ENCODE results near the gene GAS2. TPM values are rescaled to one million over a fixed set of nuclear protein-coding genes. Genes with fewer than 3 reads are reported as not detected.

Gene GAS2
- total and polyA plus RNA-seq, 9 of the 15 experiments (the other 6 are each of a cell fraction or from before 2014, with no cell fraction given) = 0.77 to 1.9 (median 1.1) TPM

DNA sequence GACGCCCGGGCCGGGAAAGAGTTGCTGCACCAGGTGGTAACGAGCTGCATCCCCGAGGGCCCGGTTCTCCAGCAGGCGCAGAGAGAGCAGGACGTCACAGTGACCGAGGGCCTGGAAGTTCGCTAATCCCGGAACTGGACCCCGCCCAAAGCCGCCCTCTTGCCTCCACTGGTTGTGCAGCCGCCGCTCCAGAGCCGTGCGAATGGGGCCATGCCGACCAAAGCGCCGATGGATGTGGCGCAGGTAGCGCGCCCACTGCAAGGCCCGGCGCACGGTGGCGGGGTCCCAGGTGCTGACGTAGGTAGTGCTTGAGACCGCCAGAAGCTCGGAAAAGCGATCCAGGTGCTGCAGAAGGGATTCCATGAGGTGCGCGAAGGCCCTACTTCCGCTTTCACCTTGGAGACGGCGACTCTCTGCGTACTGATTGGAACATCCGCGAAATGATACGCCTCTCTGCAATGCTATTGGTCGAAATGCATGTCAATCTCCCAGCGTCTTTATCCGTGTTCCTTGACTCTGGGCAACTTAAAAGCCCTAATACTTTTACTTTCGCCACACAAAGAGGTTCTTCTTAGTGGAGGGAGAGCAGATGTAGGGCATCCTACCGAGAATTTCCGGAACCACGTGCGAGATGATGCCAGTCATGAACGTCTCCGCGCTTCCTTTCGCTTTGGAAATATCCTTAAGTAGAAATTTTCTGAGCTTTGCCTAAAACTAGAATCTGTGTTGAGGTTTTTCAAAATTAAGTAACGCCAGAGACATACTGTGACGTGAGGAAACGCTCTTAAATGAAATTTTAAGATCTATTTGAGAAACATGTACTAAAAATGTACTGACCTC, 40.7 kb upstream of the GAS2 start, which contains the start of gene FANCF (continued):
- TF ChIP-seq TARDBP (IDR thresholded peaks at IDR 0.05) (no peak), SP1 (CRISPR knock-in tag; IDR thresholded peaks at IDR 0.05) (peak; percentile 23; the same call in 1 of the 2 replicates), PRPF4 (IDR thresholded peaks at IDR 0.05; ENCODE audit: insufficient read depth, low read depth, low read length, poor library complexity, severe bottlenecking) (no peak), POLR3A (IDR thresholded peaks at IDR 0.05; ENCODE audit: borderline replicate concordance, extremely low read depth, insufficient read depth, insufficient read length) (no peak), ZFP30 (CRISPR knock-in tag; IDR thresholded peaks at IDR 0.05; ENCODE audit: borderline replicate concordance) (no peak), U2AF1 (optimal IDR thresholded peaks at IDR 0.05; ENCODE audit: low read depth, low read length) (no peak), BRF1 (IDR thresholded peaks at IDR 0.05; ENCODE audit: borderline replicate concordance, extremely low read depth, insufficient read length) (no peak), RBM34 (IDR thresholded peaks at IDR 0.05; ENCODE audit: borderline replicate concordance, insufficient read depth, low read length) (no peak), RCOR1 (IDR thresholded peaks at IDR 0.05; ENCODE audit: borderline replicate concordance in 1 of 2, low read depth in 2 of 2, low read length in 2 of 2) (no peak), JUNB (CRISPR knock-in tag; conservative IDR thresholded peaks at IDR 0.05) (no peak), ZNF444 (CRISPR knock-in tag; IDR thresholded peaks at IDR 0.05) (no peak), DMBX1 (CRISPR knock-in tag; IDR thresholded peaks at IDR 0.05; ENCODE audit: borderline replicate concordance) (no peak), ZSCAN32 (CRISPR knock-in tag; IDR thresholded peaks at IDR 0.05) (no peak), L3MBTL2 (IDR thresholded peaks at IDR 0.05) (peak; percentile 72; the same call in 1 of the 2 replicates)
- TF ChIP-seq, protein P1, sequence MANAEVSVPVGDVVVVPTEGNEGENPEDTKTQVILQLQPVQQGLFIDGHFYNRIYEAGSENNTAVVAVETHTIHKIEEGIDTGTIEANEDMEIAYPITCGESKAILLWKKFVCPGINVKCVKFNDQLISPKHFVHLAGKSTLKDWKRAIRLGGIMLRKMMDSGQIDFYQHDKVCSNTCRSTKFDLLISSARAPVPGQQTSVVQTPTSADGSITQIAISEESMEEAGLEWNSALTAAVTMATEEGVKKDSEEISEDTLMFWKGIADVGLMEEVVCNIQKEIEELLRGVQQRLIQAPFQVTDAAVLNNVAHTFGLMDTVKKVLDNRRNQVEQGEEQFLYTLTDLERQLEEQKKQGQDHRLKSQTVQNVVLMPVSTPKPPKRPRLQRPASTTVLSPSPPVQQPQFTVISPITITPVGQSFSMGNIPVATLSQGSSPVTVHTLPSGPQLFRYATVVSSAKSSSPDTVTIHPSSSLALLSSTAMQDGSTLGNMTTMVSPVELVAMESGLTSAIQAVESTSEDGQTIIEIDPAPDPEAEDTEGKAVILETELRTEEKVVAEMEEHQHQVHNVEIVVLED (CRISPR knock-in tag; IDR thresholded peaks at IDR 0.05) = no peak
- TF ChIP-seq, protein P2, sequence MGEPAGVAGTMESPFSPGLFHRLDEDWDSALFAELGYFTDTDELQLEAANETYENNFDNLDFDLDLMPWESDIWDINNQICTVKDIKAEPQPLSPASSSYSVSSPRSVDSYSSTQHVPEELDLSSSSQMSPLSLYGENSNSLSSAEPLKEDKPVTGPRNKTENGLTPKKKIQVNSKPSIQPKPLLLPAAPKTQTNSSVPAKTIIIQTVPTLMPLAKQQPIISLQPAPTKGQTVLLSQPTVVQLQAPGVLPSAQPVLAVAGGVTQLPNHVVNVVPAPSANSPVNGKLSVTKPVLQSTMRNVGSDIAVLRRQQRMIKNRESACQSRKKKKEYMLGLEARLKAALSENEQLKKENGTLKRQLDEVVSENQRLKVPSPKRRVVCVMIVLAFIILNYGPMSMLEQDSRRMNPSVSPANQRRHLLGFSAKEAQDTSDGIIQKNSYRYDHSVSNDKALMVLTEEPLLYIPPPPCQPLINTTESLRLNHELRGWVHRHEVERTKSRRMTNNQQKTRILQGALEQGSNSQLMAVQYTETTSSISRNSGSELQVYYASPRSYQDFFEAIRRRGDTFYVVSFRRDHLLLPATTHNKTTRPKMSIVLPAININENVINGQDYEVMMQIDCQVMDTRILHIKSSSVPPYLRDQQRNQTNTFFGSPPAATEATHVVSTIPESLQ (CRISPR knock-in tag; IDR thresholded peaks at IDR 0.05) = no peak
- TF ChIP-seq, protein P3, sequence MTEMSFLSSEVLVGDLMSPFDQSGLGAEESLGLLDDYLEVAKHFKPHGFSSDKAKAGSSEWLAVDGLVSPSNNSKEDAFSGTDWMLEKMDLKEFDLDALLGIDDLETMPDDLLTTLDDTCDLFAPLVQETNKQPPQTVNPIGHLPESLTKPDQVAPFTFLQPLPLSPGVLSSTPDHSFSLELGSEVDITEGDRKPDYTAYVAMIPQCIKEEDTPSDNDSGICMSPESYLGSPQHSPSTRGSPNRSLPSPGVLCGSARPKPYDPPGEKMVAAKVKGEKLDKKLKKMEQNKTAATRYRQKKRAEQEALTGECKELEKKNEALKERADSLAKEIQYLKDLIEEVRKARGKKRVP (CRISPR knock-in tag; IDR thresholded peaks at IDR 0.05) = no peak
- TF ChIP-seq, protein P4, sequence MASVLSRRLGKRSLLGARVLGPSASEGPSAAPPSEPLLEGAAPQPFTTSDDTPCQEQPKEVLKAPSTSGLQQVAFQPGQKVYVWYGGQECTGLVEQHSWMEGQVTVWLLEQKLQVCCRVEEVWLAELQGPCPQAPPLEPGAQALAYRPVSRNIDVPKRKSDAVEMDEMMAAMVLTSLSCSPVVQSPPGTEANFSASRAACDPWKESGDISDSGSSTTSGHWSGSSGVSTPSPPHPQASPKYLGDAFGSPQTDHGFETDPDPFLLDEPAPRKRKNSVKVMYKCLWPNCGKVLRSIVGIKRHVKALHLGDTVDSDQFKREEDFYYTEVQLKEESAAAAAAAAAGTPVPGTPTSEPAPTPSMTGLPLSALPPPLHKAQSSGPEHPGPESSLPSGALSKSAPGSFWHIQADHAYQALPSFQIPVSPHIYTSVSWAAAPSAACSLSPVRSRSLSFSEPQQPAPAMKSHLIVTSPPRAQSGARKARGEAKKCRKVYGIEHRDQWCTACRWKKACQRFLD (CRISPR knock-in tag; IDR thresholded peaks at IDR 0.05) = 0 out of 2 replicates have a peak, but pooled peaks have one; percentile 17

Measured in K562 (cell line).